HG03159 (cell line): ENCODE results near the gene PALLD.

ENCODE experiments used
- ATAC-seq: cut with Tn5 transposase; IDR thresholded peaks from one replicate; pipeline ENCODE4 v1.9.1; 2021; ENCODE audit warnings: mild to moderate bottlenecking, moderate library complexity; ENCODE audit not compliant: unreplicated experiment

Gene PALLD

GRCh38 chr4:168553714-168554370, 57.0 kb downstream of the PALLD start:
- no peak for ATAC-seq

DNA sequence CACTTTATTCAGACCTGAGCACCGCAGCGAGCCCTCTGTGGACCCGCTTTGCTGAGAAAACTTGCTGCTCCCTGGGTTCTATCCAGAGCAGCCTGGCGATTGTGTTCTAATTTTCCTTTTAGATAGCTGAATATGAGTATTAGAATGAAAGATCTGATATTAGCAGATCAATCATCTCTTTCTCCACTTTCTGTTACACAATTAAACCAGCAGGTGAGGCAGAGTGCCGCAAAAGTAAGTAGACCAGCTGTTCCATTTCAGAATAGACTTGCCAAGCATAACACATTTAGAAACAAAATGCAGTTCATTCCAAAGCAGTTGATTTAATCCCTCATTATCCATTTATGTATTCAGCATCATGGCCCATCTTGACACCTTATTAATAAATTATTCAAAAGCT, 58.6 kb downstream of the PALLD start:
- ATAC-seq, result no peak

DNA sequence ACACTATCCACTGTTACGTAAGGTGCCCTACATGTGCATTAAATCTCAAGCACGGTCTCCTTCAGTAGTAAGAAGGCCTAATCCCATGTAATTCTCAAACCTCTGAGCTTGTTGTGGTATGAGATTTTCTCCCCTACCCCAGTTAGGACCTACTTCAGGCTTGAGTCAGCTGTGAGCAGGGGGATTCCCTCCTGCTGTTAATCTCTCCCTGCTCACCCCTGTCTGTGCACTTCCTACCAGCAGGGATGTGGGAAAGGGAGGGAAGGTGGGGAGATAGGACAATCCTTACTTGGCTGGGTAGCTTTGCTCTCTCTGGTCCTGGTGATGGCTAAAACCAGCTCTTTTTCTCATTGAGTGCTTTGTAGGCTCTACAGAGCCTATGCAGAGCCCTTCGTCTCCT, 60.8 kb downstream of the PALLD start:
- ATAC-seq, result no peak

DNA sequence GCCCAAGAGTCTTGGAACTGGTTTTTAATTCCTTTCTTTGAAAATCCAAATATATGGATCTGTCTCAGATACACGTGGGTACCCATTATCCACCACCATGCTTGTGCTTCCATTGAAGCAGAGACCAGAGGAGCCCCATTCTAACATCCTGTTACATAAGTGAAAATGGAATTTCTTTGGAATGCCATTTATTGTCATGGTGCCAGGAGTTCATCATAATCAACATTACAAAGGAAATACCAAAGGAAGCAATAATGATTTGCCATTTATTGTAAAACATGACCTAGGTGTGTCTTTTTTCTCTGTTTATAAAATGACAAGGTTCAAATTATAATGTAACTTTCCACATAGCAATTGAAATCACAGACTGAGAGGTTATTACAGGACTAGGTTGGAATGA, 61.7 kb downstream of the PALLD start:
- no peak for ATAC-seq

DNA sequence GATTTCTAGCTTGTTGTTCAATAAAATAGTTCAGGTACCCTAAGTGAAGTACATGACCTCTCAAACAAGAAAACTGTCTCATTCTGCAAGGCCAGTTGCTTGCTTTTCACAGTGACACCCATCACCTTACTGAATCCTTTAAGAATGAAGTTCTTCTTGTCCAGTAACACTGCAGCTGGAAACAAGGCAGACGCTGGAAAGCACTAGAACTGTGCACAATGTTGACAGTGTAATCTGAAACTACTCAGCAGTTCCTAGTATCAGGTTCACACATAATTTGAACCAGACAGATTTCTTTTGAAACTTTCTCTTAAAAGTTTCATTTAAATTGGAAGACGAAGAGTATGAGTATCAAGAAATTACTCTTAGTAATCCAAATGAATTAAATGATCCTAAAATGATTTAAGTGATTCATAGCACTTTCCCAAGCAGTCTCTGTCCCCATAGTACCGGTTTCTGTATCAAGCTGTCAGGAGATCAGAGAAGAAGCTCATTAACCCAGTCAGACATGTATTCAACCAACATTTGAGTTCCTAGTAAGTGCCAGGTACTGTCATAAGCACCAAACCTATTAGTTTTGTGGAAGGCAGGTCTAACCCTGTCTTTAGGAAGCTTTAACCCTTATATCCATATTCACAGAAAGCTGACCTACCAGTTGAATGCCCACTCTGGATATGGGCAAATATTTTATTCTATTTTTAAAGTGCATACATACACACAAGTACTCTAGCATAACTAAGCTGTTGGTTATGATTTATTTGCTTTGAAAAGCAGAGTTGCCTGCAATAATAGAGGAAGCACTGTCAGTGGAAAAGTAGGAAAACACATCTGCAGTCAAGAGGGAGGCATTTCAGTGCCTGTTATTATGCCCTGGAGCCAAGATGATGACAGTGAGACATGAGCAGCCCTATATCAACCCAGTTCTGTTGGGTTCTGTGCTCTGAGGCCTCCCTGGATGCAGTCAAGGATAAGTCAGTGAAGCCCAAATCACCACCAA, 63.6 kb downstream of the PALLD start:
- no peak for ATAC-seq

- no peak for ATAC-seq
These were observed 65.3 kb downstream of the PALLD start for GRCh38 chr4:168562041-168562571.

DNA sequence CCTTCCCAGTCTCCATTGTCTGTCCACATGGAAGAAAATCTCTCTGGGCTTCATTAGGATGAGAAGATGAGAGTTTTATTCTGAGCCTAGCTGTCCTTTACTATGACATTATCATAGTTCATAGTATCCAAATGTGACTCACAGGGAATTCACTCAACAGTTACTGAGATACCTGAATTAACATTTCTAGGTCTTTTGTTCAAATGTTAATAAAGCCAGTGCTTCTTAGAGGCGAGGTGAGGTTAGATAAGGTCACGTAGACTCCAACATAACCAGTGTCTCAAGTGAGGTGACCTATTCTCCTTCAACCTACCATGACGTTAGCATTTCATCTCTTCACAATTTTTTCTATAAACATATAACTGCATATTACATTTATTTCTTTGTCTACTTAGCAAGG, 67.2 kb downstream of the PALLD start:
- ATAC-seq, result no peak

DNA sequence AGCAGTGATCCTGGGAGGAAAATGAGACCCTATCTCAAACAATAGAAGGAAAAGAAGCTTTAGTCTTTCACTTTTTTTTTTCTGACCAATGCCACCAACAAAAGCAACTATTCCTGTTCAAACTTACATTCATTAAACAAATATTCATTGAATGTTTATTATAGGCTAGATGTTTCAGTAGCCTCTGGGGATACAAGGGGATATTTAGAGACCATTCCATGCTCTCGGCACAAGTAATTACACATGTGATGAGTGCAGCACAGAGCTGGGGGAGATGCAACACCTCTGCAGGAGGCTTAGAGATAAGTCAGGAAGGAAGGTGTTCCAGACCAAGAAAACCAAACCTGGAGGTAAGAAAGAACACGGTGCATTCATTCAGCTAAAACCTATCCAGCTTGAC, 68.3 kb downstream of the PALLD start:
- no peak for ATAC-seq

DNA sequence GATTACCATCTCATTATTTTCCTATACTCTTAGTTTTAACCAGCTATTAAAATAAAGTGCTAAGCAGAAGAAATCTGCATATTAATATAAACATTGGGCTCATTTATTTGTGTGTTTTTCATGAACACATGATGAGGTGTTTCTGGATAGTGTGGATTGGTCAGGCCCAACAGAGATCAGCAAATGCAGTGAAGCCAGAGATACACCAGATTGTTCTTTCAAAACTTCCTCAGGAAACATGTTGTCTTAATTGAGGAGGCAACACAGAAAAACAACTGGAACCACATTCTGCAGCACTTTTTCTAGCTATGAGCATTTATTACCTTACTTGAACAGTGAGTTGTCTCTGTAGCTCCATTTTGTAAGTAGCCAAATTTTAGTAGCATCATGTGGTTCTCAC, 69.9 kb downstream of the PALLD start:
- no peak for ATAC-seq

DNA sequence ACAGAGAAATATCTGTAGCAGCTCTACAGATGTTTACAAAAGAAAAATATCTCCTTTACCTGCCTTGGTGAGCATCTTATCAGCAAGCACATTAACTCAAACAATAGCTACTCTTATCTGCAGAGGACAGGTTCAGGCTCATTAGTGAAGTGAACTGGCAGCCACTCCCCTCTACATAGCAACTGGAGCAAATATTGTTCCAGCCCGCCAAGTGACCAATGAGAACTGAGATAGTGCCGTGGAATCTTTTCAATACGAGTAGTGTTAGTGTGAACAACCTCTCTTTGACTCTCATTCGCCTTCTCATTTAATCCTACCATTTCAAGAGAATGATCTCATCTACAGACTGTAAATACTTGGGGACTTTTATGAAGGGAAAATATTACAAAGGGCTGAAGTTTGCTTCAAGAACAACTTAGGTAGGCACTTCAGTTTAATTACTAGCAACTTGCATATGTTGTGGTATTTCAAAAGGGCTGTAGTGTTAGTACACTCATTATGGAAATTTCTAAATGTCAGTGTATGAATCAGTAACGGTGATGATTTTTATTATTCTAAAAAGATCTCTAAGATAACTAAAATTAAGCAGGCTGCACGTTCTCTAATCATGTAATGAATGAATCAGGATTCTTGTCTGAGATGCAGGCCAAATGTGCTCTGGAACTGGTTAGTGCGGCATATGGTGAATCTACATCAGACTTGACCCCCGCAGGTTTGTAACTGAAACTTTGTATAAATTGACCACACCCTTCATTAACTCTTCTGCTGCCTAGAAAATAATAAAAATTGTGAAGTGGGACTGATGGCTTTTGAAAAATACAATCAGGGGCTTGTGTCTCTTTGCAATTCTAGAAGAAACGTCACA, 72.4 kb downstream of the PALLD start:
- ATAC-seq, result no peak

DNA sequence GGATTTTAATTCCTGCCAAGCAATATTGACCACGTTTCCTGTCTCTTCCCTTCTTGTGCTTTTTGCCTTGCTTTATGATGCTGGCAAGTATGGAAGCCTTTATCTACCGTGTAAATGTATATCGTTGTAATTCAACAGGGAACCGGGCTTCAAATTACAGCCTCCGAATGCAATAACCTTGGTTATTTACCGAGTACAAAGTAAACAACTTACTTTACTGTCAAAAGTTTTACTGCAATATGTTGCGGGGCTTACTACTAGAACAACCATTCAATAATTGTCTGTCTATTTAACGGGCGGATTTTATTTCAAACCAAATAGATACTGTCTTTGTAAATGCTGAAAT, 73.1 kb downstream of the PALLD start:
- no peak for ATAC-seq

DNA sequence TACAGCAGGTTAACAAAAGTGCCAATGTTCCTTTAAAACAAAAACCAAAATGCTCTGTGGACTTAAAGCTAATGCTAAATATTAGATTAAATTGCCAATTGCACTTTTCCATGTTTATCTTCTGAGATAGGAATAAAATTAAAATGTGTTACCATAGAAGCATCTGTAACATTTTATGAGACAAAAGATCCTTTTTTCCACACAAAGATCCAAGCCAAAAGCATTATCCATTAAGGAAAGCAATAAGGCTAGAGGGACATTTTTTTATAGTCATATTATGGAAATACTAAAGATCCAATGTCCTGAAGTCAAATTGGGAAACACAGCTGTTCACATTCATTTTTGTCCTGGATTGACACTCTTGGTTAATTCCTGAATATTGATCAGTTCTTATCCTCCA, 73.6 kb downstream of the PALLD start:
- no peak for ATAC-seq

DNA sequence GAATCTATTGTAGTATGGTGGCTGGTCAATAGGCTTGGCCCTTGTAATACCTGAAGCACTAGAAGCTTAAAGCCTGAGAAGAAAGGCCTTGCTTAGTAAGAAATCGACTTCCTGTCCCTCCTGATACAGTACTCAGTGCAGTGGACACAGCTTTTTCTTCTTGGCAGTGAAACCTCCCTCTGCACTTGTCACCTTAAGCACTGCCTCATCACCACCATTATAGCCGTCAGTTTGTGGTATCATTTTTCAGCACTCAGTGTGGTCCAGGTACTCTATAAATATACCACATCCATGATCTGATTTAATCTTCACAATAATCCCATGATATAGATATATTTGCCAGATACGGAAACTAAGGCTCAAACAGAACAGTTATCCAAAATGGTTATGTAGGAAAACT, 75.2 kb downstream of the PALLD start:
- ATAC-seq, result no peak

DNA sequence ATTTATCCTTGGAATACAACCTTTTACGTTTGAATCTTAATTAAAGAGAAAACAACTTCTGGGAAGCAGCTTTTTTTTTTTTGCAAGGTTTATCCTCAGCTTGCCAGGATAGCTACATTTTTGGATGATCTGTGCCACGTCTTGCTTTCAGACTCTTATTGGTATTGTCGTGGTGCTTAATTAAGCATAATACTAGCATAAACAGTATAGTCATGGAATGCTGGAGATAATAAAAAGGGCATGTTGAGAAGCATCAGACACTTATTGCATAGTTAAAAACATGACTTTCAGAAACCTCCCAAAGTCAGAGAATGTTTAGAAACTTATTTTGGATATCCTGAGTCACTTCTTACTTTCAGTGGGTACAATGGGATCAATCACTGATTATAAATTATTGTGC, 77.0 kb downstream of the PALLD start:
- ATAC-seq, result no peak

GRCh38 chr4:168574581-168575295, 77.9 kb downstream of the PALLD start:
- ATAC-seq, result no peak

- ATAC-seq, result no peak
These were observed 78.6 kb downstream of the PALLD start for GRCh38 chr4:168575473-168575872.

DNA sequence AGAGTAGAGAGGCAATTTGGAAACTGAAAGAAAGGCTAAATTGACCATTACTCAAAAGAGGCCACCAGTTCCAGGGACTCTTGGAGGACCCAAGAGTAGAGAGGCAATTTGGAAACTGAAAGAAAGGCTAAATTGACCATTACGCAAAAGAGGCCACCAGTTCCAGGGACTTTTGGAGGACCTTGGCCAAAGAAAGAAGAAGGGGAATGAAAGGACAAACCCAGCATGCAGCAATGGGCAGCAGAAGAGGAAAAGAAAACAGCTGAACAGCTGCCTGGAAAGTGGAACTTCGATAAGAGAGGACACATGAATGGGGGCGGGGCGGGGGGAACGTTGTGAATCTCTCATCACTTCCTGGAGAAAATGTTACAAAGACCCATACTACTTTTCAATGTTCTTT, 80.8 kb downstream of the PALLD start:
- no peak for ATAC-seq

DNA sequence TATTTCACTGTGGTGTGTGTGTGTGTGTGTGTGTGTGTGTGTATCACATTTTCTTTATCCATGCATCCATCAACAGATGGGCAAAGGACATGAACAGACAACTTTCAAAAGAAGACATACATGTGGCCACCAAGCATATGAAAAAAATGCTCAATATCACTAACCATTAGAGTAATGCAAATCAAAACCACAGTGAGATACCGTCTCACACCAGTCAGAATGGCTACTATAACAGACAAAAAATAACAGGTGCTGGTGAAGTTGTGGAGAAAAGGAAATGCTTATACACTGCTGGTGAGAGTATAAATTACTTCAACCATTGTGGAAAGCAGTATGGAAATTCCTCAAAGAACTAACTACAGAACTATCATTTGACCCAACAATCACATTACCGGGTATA, 83.4 kb downstream of the PALLD start:
- no peak for ATAC-seq

- peak; percentile 50 for ATAC-seq
These were observed 87.5 kb downstream of the PALLD start for GRCh38 chr4:168584321-168584771.
